Stimulated activated CD8-positive, alpha-beta memory T cell treated with anti-CD3 and anti-CD28 coated beads, Interleukin-15, amount 100 ng/mL, for 4 hours (primary cell): ENCODE measurements around the gene GGNBP2.

Experiments used
- DNase-seq, 2 donors: peaks; one replicate each; pipeline ENCODE4 v3.0.0-alpha.2; 2020; ENCODE audit warnings: low read depth in 2 of 2

GGNBP2 gene

GRCh38 chr17:36523113-36523512 lies 21.6 kb upstream of the GGNBP2 start:
- DNase-seq: no peak

- no peak for DNase-seq
Measured at GRCh38 chr17:36524428-36524876, 20.3 kb upstream of the GGNBP2 start.

GRCh38 chr17:36525113-36525512 lies 19.6 kb upstream of the GGNBP2 start:
- DNase-seq: no peak

GRCh38 chr17:36525888-36526287 lies 18.8 kb upstream of the GGNBP2 start:
- no peak for DNase-seq

GRCh38 chr17:36527621-36528250 lies 17.0 kb upstream of the GGNBP2 start:
- no peak for DNase-seq

GRCh38 chr17:36529121-36529520 lies 15.6 kb upstream of the GGNBP2 start:
- DNase-seq: no peak

- no peak for DNase-seq
Measured at GRCh38 chr17:36532435-36532975, 12.2 kb upstream of the GGNBP2 start.

GRCh38 chr17:36533935-36534839 lies 10.5 kb upstream of the GGNBP2 start:
- peak in 1 of 2 donors; percentile 27 for DNase-seq

- DNase-seq: peak; percentile 74 to 81
Measured at GRCh38 chr17:36534840-36535668, 9.7 kb upstream of the GGNBP2 start, which contains the start of the genes MYO19 and PIGW. Gene MYO19, minus strand, starts transcription at chr17:36534868. Its CDS starts 2,330 bp downstream, at chr17:36532538. Gene PIGW, plus strand, starts transcription at chr17:36534987. Its CDS starts 2,115 bp downstream, at chr17:36537102.

- DNase-seq: no peak
Measured at GRCh38 chr17:36535669-36536081, 9.0 kb upstream of the GGNBP2 start.

GRCh38 chr17:36540696-36541095 lies 4.0 kb upstream of the GGNBP2 start:
- no peak for DNase-seq

GRCh38 chr17:36542755-36543154 lies 2.0 kb upstream of the GGNBP2 start:
- DNase-seq: no peak

GRCh38 chr17:36544044-36544306 lies 744 bp upstream of the GGNBP2 start:
- DNase-seq: no peak

- DNase-seq: no peak
Measured at GRCh38 chr17:36545077-36545464, 352 bp downstream of the GGNBP2 start.

GRCh38 chr17:36545465-36546417 lies 1.0 kb downstream of the GGNBP2 start:
- peak; percentile 92 for DNase-seq

- no peak for DNase-seq
Measured at GRCh38 chr17:36546418-36547093, 1.8 kb downstream of the GGNBP2 start.

- no peak for DNase-seq
Measured at GRCh38 chr17:36547776-36548175, 3.1 kb downstream of the GGNBP2 start.

- no peak for DNase-seq
Measured at GRCh38 chr17:36550491-36551417, 6.0 kb downstream of the GGNBP2 start.

GRCh38 chr17:36553459-36553858 lies 8.7 kb downstream of the GGNBP2 start:
- no peak for DNase-seq
